ENCODE data around the gene PRSS23.
"Not testable (repeated sequence)": the region's sequence is repeated elsewhere in the genome, so short reads cannot be mapped to it uniquely, and the experiment has no call there.

PRSS23 gene

DNA sequence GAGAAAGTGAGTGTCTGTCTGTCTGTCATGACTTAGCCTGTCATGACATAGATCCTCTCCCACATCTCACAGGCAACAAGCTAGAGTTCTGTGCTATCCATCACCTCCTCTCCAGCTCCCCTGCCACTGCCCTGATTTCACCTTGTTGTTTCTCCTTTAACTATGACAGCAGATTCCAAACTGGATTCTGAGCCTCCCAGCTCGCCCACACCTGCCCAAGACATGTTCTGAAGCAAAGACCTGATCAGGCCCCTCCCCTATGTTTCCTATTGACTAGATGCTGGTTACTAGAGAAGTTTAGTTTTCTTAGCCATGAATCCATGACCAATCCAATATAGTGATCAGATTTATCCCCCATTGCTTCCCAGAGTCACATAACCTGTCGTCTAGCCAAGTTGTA is 15.4 kb downstream of the PRSS23 start:
- no peak for DNase-seq (ENCODE audit: low read depth)

GRCh38 chr11:86816251-86816726 is 15.9 kb downstream of the PRSS23 start:
- DNase-seq (ENCODE audit: low read depth), result no peak

DNA sequence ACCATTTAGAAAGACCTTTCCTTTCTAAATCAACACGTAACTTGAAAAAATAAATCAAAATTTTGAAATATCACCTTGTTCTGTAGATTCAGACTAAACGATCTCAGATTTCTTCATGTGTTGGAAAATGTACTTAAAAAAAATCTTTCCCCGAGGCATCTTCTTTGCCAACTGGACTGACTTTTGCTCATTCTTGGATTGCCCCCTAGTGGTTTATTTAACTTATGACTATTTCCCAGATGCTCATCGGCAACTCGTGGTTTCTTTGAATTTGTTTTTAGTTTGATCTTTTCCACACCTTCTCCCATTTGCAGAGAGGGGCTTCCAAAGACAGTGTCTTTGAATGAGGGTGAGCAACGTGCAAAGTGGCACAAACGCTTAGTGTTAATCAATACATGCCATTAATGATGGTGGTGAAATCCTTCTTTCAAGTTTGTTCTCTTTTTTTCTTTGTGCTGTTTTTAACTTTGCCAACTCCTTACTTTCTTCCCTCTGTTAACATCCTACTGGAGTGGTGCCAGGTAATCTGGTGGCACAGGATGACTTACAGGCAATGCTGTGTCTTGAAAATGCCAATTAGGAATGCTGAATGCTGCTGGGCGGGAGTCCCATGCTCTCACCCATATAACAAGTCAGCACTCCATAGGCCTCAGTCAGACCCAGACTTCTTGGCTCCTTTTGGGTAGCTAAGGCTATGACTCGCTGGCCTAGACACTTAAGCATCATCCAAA is 18.3 kb downstream of the PRSS23 start:
- no peak for DNase-seq (ENCODE audit: low read depth)

- DNase-seq (ENCODE audit: low read depth), result not testable (repeated sequence)
Measured at GRCh38 chr11:86824139-86824538, 23.8 kb downstream of the PRSS23 start.

- DNase-seq (ENCODE audit: low read depth), result not testable (repeated sequence)
Measured at GRCh38 chr11:86834376-86834775, 34.0 kb downstream of the PRSS23 start.

GRCh38 chr11:86844762-86845508 is 44.6 kb downstream of the PRSS23 start:
- not testable (repeated sequence) for DNase-seq (ENCODE audit: low read depth)

DNA sequence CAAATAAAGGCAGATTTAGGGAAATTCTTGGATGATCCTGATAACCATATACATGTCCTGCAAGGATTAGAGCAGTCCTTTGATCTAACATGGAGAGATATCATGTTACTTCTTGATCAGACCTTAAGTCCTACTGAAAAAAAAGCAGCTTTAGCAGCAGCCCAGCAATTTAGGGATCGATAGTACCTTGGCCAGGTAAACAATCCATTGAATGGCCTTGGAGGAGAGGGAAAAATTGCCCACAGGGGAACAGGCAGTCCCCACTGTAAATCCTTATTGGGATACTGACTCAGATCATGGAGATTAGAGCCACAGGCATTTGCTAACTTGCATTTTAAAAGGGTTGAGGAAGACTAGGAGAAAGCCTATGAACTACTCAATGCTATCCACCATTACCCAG is 47.8 kb downstream of the PRSS23 start:
- no peak for DNase-seq (ENCODE audit: low read depth)

DNA sequence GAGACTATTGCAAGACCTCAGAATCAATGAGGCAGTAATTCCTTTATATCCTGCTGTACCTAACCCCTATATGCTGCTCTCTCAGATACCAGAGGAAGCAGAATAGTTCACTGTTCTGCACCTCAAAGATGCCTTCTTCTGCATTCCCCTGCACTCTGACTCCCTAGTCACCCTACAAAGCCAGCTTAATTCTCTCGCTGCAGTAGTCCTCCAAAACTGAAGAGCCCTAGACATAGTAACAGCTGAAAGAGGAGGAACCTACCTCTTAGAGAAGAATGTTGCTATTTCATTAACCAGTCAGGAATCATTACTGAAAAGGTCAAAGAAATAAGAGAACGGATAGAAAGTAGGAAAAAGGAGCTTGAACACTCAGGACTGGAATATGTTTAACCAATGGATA is 49.3 kb downstream of the PRSS23 start:
- DNase-seq (ENCODE audit: low read depth), result no peak
